HEK293T (cell line): ENCODE measurements around the gene DLG2.

Experiments
- ARNT ChIP-seq: fragments of 450-650 bp; IDR thresholded peaks from 2 replicates; pipeline ENCODE4 v1.6.1; 2017; ENCODE audit warnings: mild to moderate bottlenecking
- BHLHE40 ChIP-seq: fragments of 450-650 bp; IDR thresholded peaks from 2 replicates; pipeline ENCODE4 v1.6.1; 2016; ENCODE audit warnings: mild to moderate bottlenecking, moderate library complexity, borderline replicate concordance
- ELF4 ChIP-seq: fragments of 450-650 bp; IDR thresholded peaks from 2 replicates; pipeline ENCODE4 v1.6.1; 2017; ENCODE audit warnings: antibody characterized with exemption
- FOXA1 ChIP-seq: fragments of 450-650 bp; IDR thresholded peaks from 2 replicates; pipeline ENCODE4 v1.6.1; 2016; ENCODE audit warnings: mild to moderate bottlenecking
- FOXM1 ChIP-seq: fragments of 450-650 bp; IDR thresholded peaks from 2 replicates; pipeline ENCODE4 v1.6.1; 2017; ENCODE audit warnings: mild to moderate bottlenecking, borderline replicate concordance
- HDGF ChIP-seq: fragments of 450-650 bp; IDR thresholded peaks from 2 replicates; pipeline ENCODE4 v1.6.1; 2017; ENCODE audit warnings: antibody characterized with exemption, borderline replicate concordance
- NFRKB ChIP-seq: fragments of 450-650 bp; IDR thresholded peaks from 2 replicates; pipeline ENCODE4 v1.6.1; 2016; ENCODE audit warnings: mild to moderate bottlenecking, moderate library complexity
- PKNOX1 ChIP-seq: fragments of 450-650 bp; IDR thresholded peaks from 2 replicates; pipeline ENCODE4 v1.6.1; 2016
- SUZ12 ChIP-seq: fragments of 450-650 bp; IDR thresholded peaks from 2 replicates; pipeline ENCODE4 v1.6.1; 2016; ENCODE audit warnings: mild to moderate bottlenecking
- TARDBP ChIP-seq: fragments of 450-650 bp; IDR thresholded peaks from 2 replicates; pipeline ENCODE4 v1.6.1; 2016

DNA sequence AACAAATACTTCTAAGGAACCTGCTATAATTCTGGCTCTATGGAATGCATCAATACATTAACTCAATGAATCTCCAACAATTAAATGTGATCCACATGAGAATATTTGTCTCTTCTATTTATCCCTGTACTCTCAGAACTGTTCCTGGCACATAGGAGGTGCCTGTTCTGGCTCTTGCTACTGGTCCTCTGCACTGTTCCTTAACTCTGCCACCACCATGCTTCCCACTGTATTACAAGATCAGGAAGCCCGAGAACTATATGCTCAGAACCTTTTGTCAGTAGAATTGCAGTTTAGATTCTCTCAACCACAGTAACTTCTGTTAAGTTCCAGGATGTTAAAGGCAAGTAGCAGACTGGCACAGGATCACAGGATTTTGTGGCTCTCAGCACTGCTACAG, 1964.7 kb downstream of the DLG2 start:
- TF ChIP-seq ELF4 (no peak), TARDBP (no peak), BHLHE40 (no peak), FOXA1 (no peak), FOXM1 (no peak), SUZ12 (no peak), HDGF (no peak), PKNOX1 (no peak), NFRKB (no peak), ARNT (no peak)
